NCI-H2196 (cell line): Measurements from ENCODE around the gene BTN2A1.
"Not testable (repeated sequence)": the region's sequence is repeated elsewhere in the genome, so short reads cannot be mapped to it uniquely, and the experiment has no call there.

ENCODE experiments used
- DNase-seq: peaks from one replicate; lab custom pipeline; 2025; ENCODE audit not compliant: unreplicated experiment; lab: John Stamatoyannopoulos, UW

Gene BTN2A1

GRCh38 chr6:26457806-26458688, at the start of gene BTN2A1:
Gene BTN2A1 (plus strand): TSS chr6:26457955. CDS start chr6:26458637, 682 bp downstream.
- DNase-seq, result peak; percentile 92

- no peak for DNase-seq
Measured at GRCh38 chr6:26408828-26409730, 48.7 kb upstream of the BTN2A1 start.

GRCh38 chr6:26411751-26412150, 46.0 kb upstream of the BTN2A1 start:
- DNase-seq, result no peak

- DNase-seq, result no peak
Measured at GRCh38 chr6:26412228-26412627, 45.5 kb upstream of the BTN2A1 start.

GRCh38 chr6:26412954-26413353, 44.8 kb upstream of the BTN2A1 start:
- DNase-seq, result no peak

GRCh38 chr6:26414281-26414680, 43.5 kb upstream of the BTN2A1 start:
- DNase-seq, result no peak

GRCh38 chr6:26415036-26415614, 42.6 kb upstream of the BTN2A1 start:
- no peak for DNase-seq

GRCh38 chr6:26415791-26416190, 42.0 kb upstream of the BTN2A1 start:
- DNase-seq, result no peak

- no peak for DNase-seq
Measured at GRCh38 chr6:26416288-26416687, 41.5 kb upstream of the BTN2A1 start.

- DNase-seq, result not testable (repeated sequence)
Measured at GRCh38 chr6:26418077-26418476, 39.7 kb upstream of the BTN2A1 start.

GRCh38 chr6:26418795-26419194, 39.0 kb upstream of the BTN2A1 start:
- not testable (repeated sequence) for DNase-seq

- DNase-seq, result no peak
Measured at GRCh38 chr6:26420688-26421171, 37.0 kb upstream of the BTN2A1 start.

GRCh38 chr6:26421259-26422144, 36.3 kb upstream of the BTN2A1 start:
- DNase-seq, result peak; percentile 72

GRCh38 chr6:26422329-26422728, 35.4 kb upstream of the BTN2A1 start:
- DNase-seq, result no peak

GRCh38 chr6:26426691-26427450, 30.9 kb upstream of the BTN2A1 start:
- DNase-seq, result no peak

GRCh38 chr6:26427451-26427809, 30.3 kb upstream of the BTN2A1 start:
- no peak for DNase-seq

- no peak for DNase-seq
Measured at GRCh38 chr6:26428206-26428605, 29.5 kb upstream of the BTN2A1 start.

- no peak for DNase-seq
Measured at GRCh38 chr6:26430787-26431186, 27.0 kb upstream of the BTN2A1 start.
